ENCODE data around the gene COL3A1. TPM values are rescaled to one million over a fixed set of nuclear protein-coding genes. Genes with fewer than 3 reads are reported as not detected.

COL3A1 gene
- total and polyA plus RNA-seq, 4 donors = 45.3 to 2,500 (median 369) TPM

DNA sequence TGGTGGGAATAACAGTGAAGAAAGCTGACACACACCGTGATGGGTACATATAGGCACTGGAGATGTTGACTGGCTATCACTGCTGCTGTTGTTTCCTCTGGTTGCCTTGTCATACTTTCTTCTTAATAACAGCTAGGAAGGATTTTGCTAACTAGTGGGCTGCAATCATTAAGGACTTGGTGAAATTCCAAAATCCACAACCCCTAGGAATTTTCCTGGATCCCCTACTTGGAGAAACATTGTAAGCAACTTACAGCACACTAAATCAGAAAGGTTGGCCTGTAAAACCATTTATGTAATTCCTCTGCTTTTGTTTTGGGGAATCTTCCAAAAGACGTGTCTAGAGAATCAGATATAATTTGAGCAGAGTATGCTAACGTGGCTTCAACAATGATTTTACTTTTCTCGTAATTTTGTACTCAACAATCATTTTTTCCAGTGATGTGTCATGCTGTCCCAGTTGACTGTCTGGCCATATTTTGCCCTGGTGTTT, 8.0 kb upstream of the COL3A1 start:
- peaks cover 0 to 31% (median 0%) of the 10 kb centered on the region in 5 donors for H3K4me1 ChIP-seq (ENCODE audit: control insufficient read depth in 5 of 5, insufficient read depth in 5 of 5, low read length in 5 of 5)
- TF ChIP-seq, protein P1, sequence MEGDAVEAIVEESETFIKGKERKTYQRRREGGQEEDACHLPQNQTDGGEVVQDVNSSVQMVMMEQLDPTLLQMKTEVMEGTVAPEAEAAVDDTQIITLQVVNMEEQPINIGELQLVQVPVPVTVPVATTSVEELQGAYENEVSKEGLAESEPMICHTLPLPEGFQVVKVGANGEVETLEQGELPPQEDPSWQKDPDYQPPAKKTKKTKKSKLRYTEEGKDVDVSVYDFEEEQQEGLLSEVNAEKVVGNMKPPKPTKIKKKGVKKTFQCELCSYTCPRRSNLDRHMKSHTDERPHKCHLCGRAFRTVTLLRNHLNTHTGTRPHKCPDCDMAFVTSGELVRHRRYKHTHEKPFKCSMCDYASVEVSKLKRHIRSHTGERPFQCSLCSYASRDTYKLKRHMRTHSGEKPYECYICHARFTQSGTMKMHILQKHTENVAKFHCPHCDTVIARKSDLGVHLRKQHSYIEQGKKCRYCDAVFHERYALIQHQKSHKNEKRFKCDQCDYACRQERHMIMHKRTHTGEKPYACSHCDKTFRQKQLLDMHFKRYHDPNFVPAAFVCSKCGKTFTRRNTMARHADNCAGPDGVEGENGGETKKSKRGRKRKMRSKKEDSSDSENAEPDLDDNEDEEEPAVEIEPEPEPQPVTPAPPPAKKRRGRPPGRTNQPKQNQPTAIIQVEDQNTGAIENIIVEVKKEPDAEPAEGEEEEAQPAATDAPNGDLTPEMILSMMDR (IDR thresholded peaks at IDR 0.05; ENCODE audit: control extremely low read depth, extremely low read depth) = no peak
- no peak overlapping the region for H3K4me3 ChIP-seq
- H3K27ac ChIP-seq (ENCODE audit: low read depth in 1 of 2, low read length in 1 of 2) = no peak overlapping the region
- peak in 2 of 3 donors; percentile 71 to 76 for DNase-seq
- no peak for ATAC-seq (ENCODE audit: insufficient read depth, low FRiP score)
- H3K27me3 ChIP-seq (ENCODE audit: control insufficient read depth in 3 of 3, insufficient read depth in 3 of 3, low read length in 2 of 3) = no peaks in the 10 kb centered on the region
- WGBS, 2 donors = 75 to 85% methylated on average over 4 of the region's 4 CpGs
- H3K9me3 ChIP-seq (ENCODE audit: control insufficient read depth in 4 of 4, insufficient read depth in 3 of 4, low read length in 3 of 4) = no peaks in the 10 kb centered on the region
- H3K36me3 ChIP-seq (ENCODE audit: control insufficient read depth in 4 of 4, insufficient read depth in 4 of 4, low read length in 4 of 4) = no peaks in the 10 kb centered on the region
- H3K9ac ChIP-seq (ENCODE audit: insufficient read depth in 1 of 2, low read length in 2 of 2) = no peak overlapping the region

DNA sequence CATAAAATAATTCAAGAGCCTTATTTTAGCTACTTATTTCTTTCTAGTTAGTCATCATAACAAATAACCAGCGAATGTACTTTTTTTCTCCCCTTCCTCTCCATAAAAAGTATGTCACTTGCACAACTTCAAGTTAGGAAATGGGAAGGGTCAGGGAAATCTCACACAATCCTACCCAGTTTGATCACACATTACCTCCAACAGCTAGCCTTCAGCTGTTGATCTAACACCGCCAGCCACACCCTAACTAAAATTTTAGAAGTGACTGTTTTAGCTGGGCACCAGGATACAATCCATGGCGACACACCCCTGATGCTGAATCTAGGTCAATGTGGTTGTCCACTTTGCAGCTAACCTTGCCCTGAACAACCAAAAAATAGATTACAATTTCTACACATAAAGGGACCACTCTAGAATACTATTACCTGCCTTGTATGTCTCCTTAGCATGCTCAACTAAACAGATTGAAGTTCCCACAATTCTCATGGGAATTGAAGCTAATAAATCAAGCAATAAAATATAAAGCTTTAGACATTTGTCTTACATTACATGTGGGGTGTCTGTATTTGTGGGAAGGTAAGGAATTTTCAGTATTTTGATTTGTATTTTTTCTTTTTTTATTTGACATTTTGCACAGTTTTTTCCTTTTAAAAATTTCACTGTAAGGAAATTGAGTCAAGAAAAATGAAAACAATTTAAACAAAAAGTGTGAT, 7.3 kb upstream of the COL3A1 start:
- Histone ChIP-seq H3K9me3 (ENCODE audit: control insufficient read depth in 4 of 4, insufficient read depth in 3 of 4, low read length in 3 of 4) (no peaks in the 10 kb centered on the region), H3K4me1 (ENCODE audit: control insufficient read depth in 5 of 5, insufficient read depth in 5 of 5, low read length in 5 of 5) (peaks cover 0 to 34% (median 0%) of the 10 kb centered on the region in 5 donors), H3K27me3 (ENCODE audit: control insufficient read depth in 3 of 3, insufficient read depth in 3 of 3, low read length in 2 of 3) (no peaks in the 10 kb centered on the region), H3K36me3 (ENCODE audit: control insufficient read depth in 4 of 4, insufficient read depth in 4 of 4, low read length in 4 of 4) (no peaks in the 10 kb centered on the region), H3K27ac (ENCODE audit: low read depth in 1 of 2, low read length in 1 of 2) (peak overlapping the region in 1 of 2 donors; percentile 60), H3K4me3 (no peak overlapping the region), H3K9ac (ENCODE audit: insufficient read depth in 1 of 2, low read length in 2 of 2) (no peak overlapping the region)
- WGBS, 2 donors = 87 to 96% methylated on average over 3 of the region's 3 CpGs
- DNase-seq = no peak
- no peak for ATAC-seq (ENCODE audit: insufficient read depth, low FRiP score)
- TF ChIP-seq, protein P1 (IDR thresholded peaks at IDR 0.05; ENCODE audit: control extremely low read depth, extremely low read depth) = no peak

- H3K27ac ChIP-seq (ENCODE audit: low read depth in 1 of 2, low read length in 1 of 2) = no peak overlapping the region
- H3K4me1 ChIP-seq (ENCODE audit: control insufficient read depth in 5 of 5, insufficient read depth in 5 of 5, low read length in 5 of 5) = peaks cover 0 to 34% (median 0%) of the 10 kb centered on the region in 5 donors
- 67 to 79% methylated on average over 3 of the region's 3 CpGs for WGBS, 2 donors
- DNase-seq (peak in 2 of 3 donors; percentile 32 to 34), ATAC-seq (ENCODE audit: insufficient read depth, low FRiP score) (no peak)
- no peaks in the 10 kb centered on the region for H3K27me3 ChIP-seq (ENCODE audit: control insufficient read depth in 3 of 3, insufficient read depth in 3 of 3, low read length in 2 of 3)
- peak overlapping the region in 1 of 2 donors; percentile 34 for H3K9ac ChIP-seq (ENCODE audit: insufficient read depth in 1 of 2, low read length in 2 of 2)
- H3K36me3 ChIP-seq (ENCODE audit: control insufficient read depth in 4 of 4, insufficient read depth in 4 of 4, low read length in 4 of 4) = no peaks in the 10 kb centered on the region
- TF ChIP-seq, protein P1 (IDR thresholded peaks at IDR 0.05; ENCODE audit: control extremely low read depth, extremely low read depth) = no peak
- no peak overlapping the region for H3K4me3 ChIP-seq
- no peaks in the 10 kb centered on the region for H3K9me3 ChIP-seq (ENCODE audit: control insufficient read depth in 4 of 4, insufficient read depth in 3 of 4, low read length in 3 of 4)
Measured at GRCh38 chr2:188969236-188969635, 4.9 kb upstream of the COL3A1 start.

All from lung (tissue), 12 donors.